Activated CD4-positive, alpha-beta T cell treated with anti-CD3 and anti-CD28 coated beads, Interleukin-2, amount 50 U/mL, for 48 hours (primary cell): ENCODE results near the gene FAM200C.
A peak's percentile ranks its signal among the peaks of the same experiment; 100 is the strongest.

Experiments used
- DNase-seq, 2 experiments: peaks; one replicate each; pipeline ENCODE4 v3.0.0-alpha.2; 2020

The FAM200C gene

DNA sequence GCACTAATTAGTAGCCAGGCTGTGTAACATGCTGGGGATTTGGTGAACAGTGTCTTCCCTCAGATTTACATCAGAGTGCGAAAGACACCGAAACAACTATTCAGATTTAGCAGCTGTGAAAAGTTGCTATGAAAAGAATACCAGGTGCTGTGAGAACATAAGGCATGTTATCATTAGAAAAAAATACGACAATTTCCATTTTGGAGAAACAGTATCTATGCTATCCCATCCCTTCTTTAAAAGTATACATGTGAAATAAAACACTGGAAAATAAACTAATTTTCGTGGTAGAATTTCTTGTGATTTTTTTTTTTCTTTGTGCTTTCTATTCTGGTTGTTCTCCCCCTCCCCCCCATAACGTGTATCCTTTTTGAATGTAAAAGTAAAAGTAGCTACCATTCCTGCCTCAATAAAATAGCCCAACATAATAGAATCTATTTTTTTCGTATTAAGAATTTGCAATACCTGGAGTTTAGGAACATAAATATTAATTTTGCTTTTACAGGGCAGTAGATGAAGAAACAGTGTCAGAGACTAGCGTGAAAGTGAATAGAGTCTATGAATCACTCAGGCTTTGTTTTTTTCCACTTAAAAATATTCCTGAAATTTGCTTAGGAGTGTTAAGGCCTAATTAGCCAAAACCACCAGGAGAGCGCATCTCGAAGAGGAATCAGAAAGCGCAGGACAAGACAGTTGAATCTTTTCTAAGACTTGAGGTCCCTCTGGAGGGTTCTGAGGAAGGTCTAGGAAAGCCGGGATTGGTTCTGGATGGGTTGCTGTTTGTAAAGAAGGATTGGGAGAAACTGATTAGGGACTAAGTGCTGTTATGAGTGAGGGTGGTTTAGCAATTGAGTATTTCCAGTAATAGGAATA is 19.8 kb upstream of the FAM200C start:
- no peak for DNase-seq

DNA sequence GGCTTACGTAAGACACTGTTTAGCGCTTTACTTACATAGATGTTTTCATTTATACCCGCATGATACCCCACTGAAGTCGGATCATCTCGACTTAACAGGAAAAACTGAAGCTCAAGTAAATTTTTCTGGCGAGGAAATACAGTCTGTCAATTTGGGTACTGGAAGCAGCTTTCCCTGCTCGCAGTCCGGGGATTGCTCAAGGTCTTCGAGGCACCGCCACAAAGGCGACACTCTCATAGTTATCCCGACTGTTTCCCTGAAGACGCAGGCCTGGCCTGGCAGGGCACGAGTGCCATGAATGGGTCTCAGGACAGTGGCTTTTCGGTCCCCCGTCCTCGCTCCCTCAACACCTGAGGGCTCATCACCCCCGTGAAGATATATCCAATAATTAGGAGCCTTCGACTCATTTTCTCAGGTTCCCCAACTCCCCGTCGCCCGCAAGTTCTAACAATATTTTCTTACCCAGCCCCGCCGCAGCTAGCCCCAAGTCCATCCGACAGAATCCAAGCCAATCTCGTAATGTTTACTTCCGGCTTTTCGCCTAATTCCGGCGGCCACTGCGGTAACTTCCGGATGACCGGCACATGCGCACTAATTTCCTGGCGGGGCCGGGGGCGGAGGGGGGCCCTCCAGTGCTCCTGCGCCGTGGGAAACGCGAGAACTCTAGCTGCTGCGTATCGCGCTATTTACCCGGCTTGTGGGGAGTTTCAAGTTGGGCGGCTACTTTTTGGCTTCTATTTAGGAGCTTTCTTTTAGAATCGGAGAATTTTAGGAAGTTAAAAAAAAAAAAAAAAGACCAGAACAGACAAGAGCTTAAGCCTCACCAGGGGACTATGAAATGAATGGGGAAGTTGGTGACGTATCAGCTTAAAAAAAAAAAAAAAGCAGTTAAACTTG is 19.0 kb upstream of the FAM200C start, which contains the start of gene SLU7:
Gene SLU7 (minus strand): TSS at position 521 of the 897 bp plus-strand sequence. CDS start 3,787 bp downstream, outside the sequence.
- DNase-seq: peak; percentile 92 to 95

DNA sequence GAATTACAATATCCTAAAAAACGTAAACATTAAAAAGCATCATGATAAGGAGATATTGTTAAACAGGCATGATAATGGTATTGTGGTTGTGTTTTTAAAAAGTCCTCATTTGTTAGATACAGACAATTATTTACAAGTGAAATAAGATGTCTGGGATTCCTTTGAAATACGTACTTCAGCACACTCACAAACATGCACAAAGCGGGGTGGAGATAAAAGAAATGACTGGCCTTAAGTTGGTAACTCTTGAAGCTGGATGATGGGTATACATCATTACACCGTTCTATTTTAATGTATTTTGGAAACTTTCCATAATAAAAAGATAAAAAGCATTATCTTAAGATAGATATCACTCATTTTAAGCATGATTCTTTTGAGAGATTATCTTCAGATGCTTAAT is 1.0 kb downstream of the FAM200C start:
- DNase-seq: no peak

DNA sequence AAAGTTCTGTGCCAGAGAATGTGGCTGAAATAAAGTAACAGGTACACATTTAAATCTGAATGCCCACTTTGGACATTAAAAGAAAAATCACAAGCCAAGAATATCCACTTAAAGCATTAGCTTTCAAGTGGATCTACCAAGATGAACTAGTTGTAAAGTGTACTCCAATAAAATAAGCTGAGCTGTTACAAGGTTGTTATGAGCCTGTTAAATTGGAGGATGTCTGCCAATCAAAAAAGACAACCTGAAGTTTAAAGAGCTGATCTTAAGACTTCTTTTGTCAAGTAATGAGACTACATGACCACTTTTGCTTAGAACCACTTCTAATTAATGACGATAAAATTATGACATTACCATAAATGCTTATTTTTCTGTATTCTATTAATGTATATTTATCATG is 2.4 kb downstream of the FAM200C start:
- DNase-seq: no peak

DNA sequence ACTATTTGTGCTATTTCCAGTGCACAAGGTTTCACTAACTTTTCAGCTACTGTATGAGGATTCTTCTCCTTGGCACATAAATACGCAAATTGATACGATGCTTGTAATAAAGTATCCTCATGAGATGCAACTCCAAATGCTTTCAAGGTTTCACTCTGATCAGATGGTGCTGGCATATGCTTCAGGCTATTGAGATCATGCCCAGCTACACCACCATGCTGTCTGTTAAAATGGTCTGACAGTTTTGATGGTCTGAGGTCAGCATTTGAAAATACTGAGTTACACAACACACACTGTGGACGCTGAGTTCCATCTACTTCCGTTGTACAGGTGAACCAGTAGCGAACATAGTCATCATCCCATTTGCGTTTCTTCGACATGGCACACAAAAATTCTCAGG is 4.7 kb downstream of the FAM200C start:
- DNase-seq: no peak

DNA sequence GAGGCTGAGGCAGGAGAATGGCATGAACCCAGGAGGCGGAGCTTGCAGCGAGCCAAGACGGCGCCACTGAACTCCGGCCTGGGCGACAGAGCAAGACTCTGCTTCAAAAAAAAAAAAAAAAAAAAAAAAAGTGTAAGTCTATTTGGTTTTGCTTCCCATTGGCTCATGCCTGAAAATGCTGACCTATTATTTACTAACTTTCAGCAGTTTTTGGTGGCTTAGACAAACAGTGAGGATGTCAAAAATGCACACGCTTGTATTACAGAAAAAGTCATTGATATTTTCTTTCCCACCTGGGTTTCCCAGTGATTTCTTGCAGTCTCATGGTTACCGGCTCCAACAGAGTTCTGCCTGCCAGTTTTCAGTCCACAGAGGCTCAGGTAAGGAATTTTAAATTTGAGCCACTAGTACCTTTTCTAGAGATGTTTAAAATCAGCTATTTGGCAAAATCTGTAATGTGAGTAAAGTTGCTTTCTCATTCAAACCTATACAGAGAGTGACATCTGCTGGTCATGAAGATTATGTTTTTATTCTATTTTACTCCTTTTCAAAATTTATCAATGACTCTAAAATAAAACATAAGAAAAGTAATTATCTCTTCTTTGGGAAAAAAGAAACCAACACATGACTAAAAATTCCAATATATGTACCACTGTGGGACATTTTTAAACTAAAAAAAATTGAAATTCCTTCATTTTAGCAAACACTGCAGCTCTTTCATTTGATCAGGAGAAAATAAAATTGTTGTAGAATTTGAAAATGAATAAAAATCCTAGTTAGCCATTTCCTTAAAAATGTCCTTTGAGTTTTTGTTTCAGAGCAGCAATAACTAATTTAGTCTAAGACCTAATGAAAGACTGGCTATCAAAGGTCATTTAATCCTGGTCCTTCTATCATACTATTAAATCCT is 8.8 kb downstream of the FAM200C start:
- DNase-seq: no peak

DNA sequence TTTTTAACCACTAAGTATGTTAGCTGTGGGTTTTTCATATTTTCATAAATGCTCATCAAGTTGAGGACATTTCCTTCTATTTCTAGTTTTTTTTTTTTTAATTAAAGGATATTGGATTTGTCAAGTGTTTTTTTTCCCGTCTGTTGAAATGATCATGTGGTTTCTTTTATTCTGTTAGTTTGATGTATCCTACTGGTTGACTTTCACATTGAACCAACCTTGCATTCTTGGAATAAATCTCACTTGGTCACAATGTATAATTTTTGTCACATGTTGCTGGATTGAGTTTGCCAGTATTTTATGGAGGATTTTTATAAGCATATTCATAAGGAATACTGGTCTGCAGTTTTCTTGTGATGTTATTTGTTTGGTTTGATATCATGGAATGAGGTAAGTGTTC is 12.4 kb downstream of the FAM200C start:
- no peak for DNase-seq

DNA sequence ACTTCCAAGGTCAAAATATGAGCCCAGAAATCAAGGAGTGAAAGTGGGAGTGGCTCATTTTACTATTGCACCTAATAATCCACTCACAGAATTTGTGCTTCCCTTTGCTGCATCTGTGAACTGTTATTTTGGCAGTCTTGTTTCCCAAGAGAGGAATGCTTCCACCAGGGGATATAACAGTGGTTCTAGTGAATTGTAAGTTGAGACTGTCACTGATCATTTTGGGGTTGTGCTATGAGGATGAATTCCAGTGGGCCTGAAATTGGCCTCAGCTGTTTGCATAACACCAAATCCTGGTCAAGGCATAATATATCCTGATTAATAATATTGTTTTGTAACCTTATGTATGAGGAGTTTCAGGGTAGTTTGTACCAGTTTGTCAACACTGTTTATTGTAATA is 14.4 kb downstream of the FAM200C start:
- DNase-seq: no peak

DNA sequence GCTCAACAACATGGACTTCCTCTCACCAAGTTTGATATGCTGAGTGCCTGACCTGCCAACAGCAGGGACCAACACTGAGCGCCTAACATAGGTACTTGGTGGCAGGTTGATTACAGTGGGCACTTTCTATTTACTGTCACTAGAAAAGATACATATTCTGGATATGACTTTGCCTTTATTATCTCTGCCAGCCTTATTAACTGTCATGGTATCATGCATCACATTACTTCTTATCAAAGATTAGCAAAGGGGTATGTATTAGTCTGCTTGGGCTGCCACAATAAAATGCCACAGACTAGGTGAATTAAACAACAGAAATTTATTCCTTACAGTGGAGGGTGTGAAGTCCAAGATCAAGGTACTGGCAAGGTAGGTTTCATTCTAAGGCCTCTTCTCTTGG is 15.2 kb downstream of the FAM200C start:
- DNase-seq: no peak

DNA sequence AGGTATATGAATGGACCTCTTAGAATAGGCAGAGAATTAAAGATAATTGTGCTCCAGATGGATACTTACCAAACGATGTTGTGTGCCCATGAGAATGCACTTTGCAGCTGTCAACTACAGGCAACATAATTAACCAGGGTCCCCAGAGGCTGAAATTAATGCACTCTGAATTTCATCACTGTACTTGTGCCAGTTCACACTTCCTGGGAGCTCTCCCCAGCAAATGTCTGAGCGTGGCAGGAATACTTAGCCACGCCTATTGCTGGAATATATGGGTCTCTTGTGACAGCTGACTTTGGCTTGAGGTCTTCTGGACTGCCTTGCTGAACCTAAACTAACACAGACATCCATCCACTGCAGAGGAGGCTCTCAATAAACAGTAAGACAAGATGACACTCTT is 17.5 kb downstream of the FAM200C start:
- DNase-seq: no peak

DNA sequence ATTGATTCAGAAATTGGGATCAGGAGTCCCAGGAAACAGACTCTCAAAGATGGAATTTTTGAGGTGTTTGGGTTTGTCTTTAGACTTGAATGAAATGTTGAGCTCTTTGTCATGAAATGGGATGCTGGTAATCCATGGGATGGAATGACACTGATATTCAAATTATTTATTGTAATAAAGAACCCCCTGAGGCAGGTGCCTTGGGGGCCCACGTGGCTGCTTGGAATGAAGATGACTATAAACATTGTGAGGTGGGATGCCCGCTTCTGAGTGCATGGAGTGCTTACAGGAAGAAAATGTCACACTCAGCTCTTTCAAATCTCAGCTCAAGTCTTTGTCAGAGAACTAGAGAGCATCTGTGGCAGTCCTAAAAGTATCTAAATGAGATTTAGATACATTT is 19.8 kb downstream of the FAM200C start:
- DNase-seq: no peak

DNA sequence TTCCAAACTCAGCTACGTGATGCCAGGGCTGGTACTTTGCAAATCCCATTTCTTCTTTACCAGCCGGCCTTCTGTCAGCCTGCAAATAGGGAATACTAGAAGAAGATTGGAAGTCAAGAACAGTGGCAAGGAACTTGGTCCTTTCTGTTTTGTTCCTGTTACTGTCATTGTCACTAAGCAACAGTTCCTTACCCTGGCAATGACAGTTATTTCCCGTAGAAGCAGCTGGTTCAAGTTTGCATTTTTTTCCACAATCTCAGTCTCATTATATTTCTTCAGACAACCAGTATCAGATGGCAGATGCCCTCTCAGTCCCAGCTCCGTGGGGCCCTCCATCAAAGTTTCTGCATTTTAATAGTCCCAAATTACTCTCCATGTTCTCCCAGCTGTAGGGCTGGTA is 20.3 kb downstream of the FAM200C start:
- DNase-seq: no peak

DNA sequence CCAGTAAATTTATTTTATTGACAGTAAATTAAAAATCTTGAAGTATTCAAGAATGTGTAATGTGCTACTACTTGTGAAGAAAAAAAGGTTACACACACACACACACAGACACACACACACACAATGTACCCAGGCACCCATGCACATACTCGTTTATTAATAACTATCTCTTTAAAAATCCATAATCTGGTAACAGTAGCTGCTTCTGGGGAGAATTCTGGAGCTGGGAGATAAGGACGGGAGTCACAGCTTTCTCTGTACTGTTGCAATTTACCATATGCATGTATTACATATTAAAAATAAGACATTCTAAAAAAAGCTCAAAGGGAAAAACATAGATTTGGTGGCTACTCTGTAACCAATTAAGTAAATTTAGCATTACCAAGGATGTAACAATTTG is 21.5 kb downstream of the FAM200C start:
- DNase-seq: no peak

DNA sequence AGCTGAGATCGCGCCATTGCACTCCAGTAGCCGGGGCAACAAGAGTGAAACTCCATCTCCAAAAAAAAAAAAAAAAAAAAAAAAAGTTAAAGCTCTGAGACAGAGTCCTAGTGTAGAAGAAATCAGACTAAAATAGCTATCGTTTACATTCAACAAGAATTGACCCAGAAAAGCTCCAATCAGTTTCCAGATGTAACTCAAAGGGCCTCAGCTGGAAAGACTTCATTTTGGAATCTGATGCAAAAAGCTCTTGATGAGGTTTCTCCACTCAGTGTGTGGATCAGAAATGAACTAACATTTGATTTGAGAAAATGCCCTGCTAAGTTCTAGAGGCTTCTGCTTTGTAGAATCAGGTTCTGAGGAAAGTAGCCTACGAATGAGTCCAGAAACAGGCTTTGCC is 22.2 kb downstream of the FAM200C start:
- DNase-seq: no peak

DNA sequence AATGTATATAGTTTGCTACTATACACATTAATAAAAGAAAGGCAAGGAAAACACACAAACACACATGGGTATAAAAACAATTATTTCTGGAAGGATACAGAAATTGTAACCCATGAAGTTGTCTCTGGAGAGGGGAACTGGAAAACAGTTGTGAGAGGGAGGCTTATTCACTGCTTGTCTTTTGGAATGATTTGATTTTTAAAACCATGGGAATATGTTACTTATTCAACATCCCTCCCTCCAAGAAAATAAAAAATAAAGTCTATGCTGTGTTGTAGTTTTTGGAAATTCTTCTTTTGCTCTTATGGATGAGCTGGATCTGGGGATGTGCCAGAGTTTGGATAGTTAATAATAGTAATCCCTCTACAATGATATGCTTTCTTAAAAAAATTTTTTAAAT is 23.4 kb downstream of the FAM200C start:
- no peak for DNase-seq

DNA sequence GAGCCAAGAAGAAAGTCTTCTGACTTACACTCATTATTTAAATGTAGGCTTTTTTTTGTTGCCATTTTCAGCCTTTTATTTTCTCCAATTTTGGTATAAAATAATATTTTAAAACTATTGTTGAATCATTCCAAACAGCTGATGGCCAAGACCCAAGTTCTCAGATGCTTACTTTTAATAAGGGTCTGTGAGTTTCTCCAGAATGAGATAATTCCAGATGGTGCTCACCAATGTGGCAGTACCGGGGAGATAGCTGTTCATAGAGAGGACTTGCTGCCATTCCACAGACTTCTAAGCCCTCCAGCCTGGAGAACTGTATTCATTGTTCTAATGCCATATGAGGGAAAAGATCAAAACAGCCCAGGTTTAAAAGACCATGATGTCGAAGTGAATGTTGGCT is 24.2 kb downstream of the FAM200C start:
- DNase-seq: no peak

DNA sequence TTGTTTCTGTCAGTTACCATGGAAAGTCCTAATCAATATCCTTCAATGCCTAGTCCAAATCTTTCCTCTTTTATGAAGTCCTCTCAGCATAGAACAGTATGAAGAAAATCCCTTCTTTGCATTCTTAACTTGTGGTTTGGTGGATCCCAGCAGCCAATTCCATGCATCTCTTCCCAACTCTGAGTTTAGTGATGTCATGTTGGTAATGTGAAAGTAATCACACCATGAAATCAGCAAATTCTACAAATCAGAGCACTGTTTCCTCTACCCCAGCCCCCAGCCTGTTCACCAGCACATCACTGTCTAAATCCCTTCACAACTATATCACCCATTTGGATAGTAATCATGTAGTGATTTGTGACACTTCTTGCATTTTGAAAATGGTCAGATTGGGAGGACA is 24.7 kb downstream of the FAM200C start:
- DNase-seq: no peak

DNA sequence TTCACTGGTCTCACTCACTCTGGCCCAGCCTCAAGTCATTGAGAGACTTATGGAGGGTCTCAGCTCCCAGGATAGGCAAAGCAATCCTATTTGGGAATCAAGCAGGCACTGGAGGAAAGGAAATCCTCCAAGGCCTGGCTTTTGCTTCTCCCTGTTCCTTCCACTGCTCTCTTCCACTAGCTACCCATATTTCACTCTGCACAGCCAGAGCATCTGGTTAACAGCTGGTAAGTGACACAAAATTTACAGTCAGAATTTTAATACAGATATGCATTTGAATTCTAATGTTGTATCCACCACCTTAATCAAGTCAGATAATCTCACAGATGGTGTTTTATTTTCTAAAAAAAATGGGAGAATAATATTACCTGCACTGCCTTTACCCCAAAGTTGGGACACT is 28.6 kb downstream of the FAM200C start:
- no peak for DNase-seq

DNA sequence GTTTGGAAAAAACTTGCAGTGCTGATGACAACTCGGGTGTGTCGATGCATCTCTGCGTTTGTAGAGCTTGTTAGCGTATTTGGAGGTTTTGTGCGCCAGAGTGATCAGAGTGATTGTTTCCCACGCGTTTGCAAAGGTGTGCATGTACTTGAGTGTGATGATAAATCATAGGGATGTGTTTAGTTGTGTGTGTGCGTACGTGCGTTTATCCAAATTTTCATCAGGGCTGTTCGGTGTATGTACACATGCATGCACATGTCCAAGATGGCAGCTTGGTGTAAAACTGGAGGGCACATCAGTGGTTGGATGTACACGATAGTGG is 29.2 kb downstream of the FAM200C start:
- no peak for DNase-seq

DNA sequence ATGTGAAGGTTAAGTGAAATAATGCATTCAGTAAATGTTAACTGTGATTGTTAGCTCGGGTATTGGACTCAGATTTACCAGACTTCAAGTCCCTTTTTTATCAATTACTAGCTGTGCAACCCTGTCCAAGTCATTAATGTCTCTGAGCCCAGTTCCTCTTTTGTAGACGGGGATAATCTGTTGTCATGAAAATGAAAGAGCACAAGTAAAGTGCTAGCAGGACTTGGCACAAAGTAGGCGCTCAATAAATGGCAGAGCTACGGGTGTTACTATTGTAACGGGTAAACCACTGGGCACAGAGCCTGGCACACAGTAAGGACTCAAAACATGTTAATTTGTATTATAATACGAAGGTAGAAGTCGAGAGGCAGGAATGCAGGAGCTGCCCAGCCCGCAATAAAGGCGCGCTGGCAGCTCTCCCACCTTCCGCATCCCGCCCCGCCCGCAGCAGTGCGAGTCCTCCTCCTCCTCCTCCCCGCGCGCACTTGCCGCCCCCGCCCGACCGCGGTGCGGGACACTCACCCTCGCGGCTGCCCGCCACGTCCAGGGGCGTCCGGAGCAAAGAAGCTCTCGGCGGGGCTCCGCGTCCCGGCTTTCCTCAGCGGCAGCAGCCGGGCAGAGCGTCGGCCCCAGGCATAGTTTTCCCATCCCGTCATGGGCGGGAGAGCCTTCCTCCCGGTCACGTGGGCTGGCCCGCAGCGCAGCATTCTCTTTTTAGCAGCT is 29.7 kb downstream of the FAM200C start, which contains the start of gene C1QTNF2:
Gene C1QTNF2 (minus strand): TSS at position 637 of the 723 bp plus-strand sequence. CDS start 15,615 bp downstream, outside the sequence.
- peak; percentile 18 to 22 for DNase-seq

DNA sequence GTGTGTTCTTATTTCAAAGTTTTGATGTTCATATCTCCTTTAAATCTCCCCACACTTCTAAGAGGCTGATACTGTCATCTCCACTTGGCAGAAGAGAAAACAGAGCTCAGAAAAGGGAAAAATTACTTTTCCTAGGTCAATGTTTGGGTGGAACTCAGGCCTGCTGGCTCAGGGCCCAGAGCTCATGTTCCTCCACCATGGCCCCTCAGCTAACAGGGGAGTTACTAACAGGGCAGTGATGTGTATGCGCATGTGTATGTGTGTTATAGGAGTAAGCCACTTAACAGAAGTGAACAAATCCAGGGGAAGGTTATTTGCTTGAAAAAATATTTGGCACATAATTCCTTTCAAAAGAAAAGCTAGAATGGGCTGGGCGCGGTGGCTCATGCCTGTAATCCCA is 32.0 kb downstream of the FAM200C start:
- no peak for DNase-seq

DNA sequence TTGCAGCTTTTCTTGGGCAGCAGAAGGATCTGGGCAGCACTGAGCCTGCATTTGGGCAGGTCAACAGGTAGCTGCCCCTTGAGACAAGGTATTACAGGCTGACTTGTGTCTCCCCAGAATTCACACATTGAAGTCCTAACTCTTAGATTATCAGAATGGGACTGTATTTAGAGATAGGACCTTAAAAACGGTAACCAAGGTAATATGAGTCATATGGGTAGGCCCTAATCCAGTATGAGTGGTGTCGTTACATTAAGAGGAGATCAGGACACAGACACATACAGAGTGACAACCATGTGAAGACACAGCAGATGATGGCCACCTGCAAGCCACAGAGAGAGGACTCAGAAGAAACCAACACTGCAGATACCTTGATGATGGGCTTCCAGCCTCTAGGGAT is 32.6 kb downstream of the FAM200C start:
- no peak for DNase-seq
